SU-DHL-6 (cell line): Measurements from ENCODE around the gene RMDN3.

ENCODE experiments used
- H2AFZ ChIP-seq: fragments of 200-600 bp; sonication (generic); 2 replicates; pipeline ENCODE4 v1.6.1; 2014; ENCODE audit warnings: low read depth, mild to moderate bottlenecking, moderate library complexity, mixed read lengths, antibody characterized with exemption, low read length; ENCODE audit not compliant: severe bottlenecking
- H3F3A ChIP-seq: fragments of 200-600 bp; shearing (Covaris generic); 2 replicates; pipeline ENCODE4 v1.6.0; 2016; ENCODE audit warnings: antibody characterized with exemption, mild to moderate bottlenecking; ENCODE audit not compliant: insufficient read depth
- H3K27ac ChIP-seq: fragments of 200-600 bp; sonication (generic); 2 replicates; pipeline ENCODE4 v1.5.1; 2016; ENCODE audit warnings: low read depth, mild to moderate bottlenecking, low read length, moderate library complexity, mixed read lengths
- H3K27me3 ChIP-seq: fragments of 200-600 bp; sonication (generic), shearing (Covaris generic); 2 replicates; pipeline ENCODE4 v1.6.0; 2014; ENCODE audit warnings: mild to moderate bottlenecking, low read length
- H3K36me3 ChIP-seq: fragments of 200-600 bp; sonication (generic); 2 replicates; pipeline ENCODE4 v1.6.1; 2014; ENCODE audit warnings: mild to moderate bottlenecking, low read length, mixed read lengths
- H3K4me2 ChIP-seq: fragments of 300-600, 200-600 bp; shearing (Covaris generic), sonication (generic); 2 replicates; pipeline ENCODE4 v1.6.0; 2014; ENCODE audit warnings: low read length, low read depth, mild to moderate bottlenecking; ENCODE audit not compliant: poor library complexity, severe bottlenecking
- H3K4me3 ChIP-seq: fragments of 200-600 bp; sonication (generic); 2 replicates; pipeline ENCODE4 v1.5.1; 2014; ENCODE audit warnings: antibody characterized with exemption, low read length, mild to moderate bottlenecking, mixed read lengths; ENCODE audit not compliant: insufficient read depth, poor library complexity, severe bottlenecking
- H3K79me2 ChIP-seq: fragments of 200-600 bp; sonication (generic); 2 replicates; pipeline ENCODE4 v1.6.1; 2014; ENCODE audit warnings: mild to moderate bottlenecking, low read length, moderate library complexity; ENCODE audit not compliant: insufficient read depth
- H3K9ac ChIP-seq: fragments of 200-600 bp; sonication (generic); 2 replicates; pipeline ENCODE4 v1.7.0; 2014; ENCODE audit warnings: mild to moderate bottlenecking, low read length
- H3K9me2 ChIP-seq: fragments of 200-600 bp; sonication (generic); replicated peaks from 2 replicates; pipeline ENCODE4 v1.6.1; 2014; ENCODE audit warnings: low read length; ENCODE audit not compliant: insufficient read depth
- H3K9me3 ChIP-seq: fragments of 200-600 bp; sonication (generic); 2 replicates; pipeline ENCODE4 v1.6.1; 2014; ENCODE audit warnings: low read length, mixed read lengths; ENCODE audit not compliant: insufficient read depth
- H4K20me1 ChIP-seq: fragments of 200-600 bp; sonication (generic); 2 replicates; pipeline ENCODE4 v1.6.1; 2014; ENCODE audit warnings: low read depth, mild to moderate bottlenecking, antibody characterized with exemption, low read length, moderate library complexity, mixed read lengths
- CTCF ChIP-seq: fragments of 200-600 bp; sonication (generic); IDR thresholded peaks from one replicate; pipeline ENCODE4 v1.5.1; 2017; ENCODE audit warnings: antibody characterized with exemption, mild to moderate bottlenecking, low read length, moderate library complexity; ENCODE audit not compliant: insufficient read depth, poor library complexity, severe bottlenecking
- EZH2phosphoT487 ChIP-seq: fragments of 200-600 bp; sonication (generic), shearing (Covaris generic); conservative IDR thresholded peaks from 2 replicates; pipeline ENCODE4 v1.6.1; 2018; ENCODE audit warnings: mild to moderate bottlenecking, antibody characterized with exemption, low read length, moderate library complexity, mixed read lengths

The RMDN3 gene

GRCh38 chr15:40739854-40740253 lies 15.2 kb downstream of the RMDN3 start:
- H3K27me3 ChIP-seq, result no peaks in the 10 kb centered on the region
- no peak overlapping the region for H3K9ac ChIP-seq
- H3K9me2 ChIP-seq, result no peaks in the 10 kb centered on the region
- no peaks in the 10 kb centered on the region for H4K20me1 ChIP-seq
- H3K79me2 ChIP-seq, result no peaks in the 10 kb centered on the region
- TF ChIP-seq EZH2phosphoT487 (no peak), CTCF (no peak)
- peaks cover 8% of the 10 kb centered on the region; the same call in 1 of the 2 replicates for H3F3A ChIP-seq
- no peak overlapping the region for H3K4me3 ChIP-seq
- no peak overlapping the region for H3K4me2 ChIP-seq
- H3K27ac ChIP-seq, result no peak overlapping the region
- H3K36me3 ChIP-seq, result peaks cover 12% of the 10 kb centered on the region; the same call in 1 of the 2 replicates
- no peak overlapping the region for H2AFZ ChIP-seq
- H3K9me3 ChIP-seq, result no peaks in the 10 kb centered on the region

- Histone ChIP-seq H3K36me3 (peaks cover 18% of the 10 kb centered on the region; the same call in 1 of the 2 replicates), H4K20me1 (no peaks in the 10 kb centered on the region), H3K9me2 (no peaks in the 10 kb centered on the region), H2AFZ (no peak overlapping the region), H3F3A (peaks cover 15% of the 10 kb centered on the region; the same call in 1 of the 2 replicates), H3K9me3 (no peaks in the 10 kb centered on the region), H3K27me3 (no peaks in the 10 kb centered on the region), H3K4me3 (no peak overlapping the region), H3K27ac (no peak overlapping the region), H3K79me2 (no peaks in the 10 kb centered on the region), H3K9ac (no peak overlapping the region), H3K4me2 (no peak overlapping the region)
- TF ChIP-seq EZH2phosphoT487 (no peak), CTCF (no peak)
Measured at GRCh38 chr15:40739047-40739446, 16.0 kb downstream of the RMDN3 start.

GRCh38 chr15:40737048-40737447 lies 18.0 kb downstream of the RMDN3 start:
- H3K9me2 ChIP-seq, result no peaks in the 10 kb centered on the region
- H2AFZ ChIP-seq, result no peak overlapping the region
- H3K4me3 ChIP-seq, result no peak overlapping the region
- no peaks in the 10 kb centered on the region for H3K27me3 ChIP-seq
- H3K36me3 ChIP-seq, result peaks cover 18% of the 10 kb centered on the region; the same call in 1 of the 2 replicates
- no peak overlapping the region for H3K27ac ChIP-seq
- no peaks in the 10 kb centered on the region for H4K20me1 ChIP-seq
- peaks cover 16% of the 10 kb centered on the region; the same call in 1 of the 2 replicates for H3F3A ChIP-seq
- H3K4me2 ChIP-seq, result no peak overlapping the region
- H3K9ac ChIP-seq, result no peak overlapping the region
- H3K9me3 ChIP-seq, result no peaks in the 10 kb centered on the region
- no peak for TF ChIP-seq CTCF
- H3K79me2 ChIP-seq, result no peaks in the 10 kb centered on the region

DNA sequence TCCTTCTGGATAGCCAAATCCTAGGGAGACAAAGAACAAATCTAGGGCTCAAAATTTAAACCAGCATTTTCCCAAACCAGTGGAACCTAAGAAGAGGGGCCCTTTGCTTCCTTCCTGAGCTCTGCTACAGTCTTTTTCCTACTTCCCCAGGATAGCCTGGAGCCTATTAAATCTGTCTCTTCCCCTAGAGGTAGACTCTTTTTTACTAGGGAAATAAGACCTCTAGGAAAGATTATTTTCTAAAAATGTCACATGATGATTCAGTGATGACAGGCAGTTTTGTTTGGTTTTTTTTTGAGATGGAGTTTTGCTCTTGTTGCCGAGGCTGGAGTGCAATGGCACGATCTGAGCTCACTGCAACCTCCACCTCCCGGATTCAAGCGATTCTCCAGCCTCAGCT lies 18.5 kb downstream of the RMDN3 start:
- Histone ChIP-seq H3K27ac (no peak overlapping the region), H3K79me2 (no peaks in the 10 kb centered on the region), H3K9ac (no peak overlapping the region), H3K36me3 (peaks cover 19% of the 10 kb centered on the region; the same call in 1 of the 2 replicates), H3K27me3 (no peaks in the 10 kb centered on the region), H3K4me2 (no peak overlapping the region), H4K20me1 (no peaks in the 10 kb centered on the region), H3K9me3 (no peaks in the 10 kb centered on the region), H2AFZ (no peak overlapping the region), H3K4me3 (no peak overlapping the region), H3F3A (peaks cover 16% of the 10 kb centered on the region; the same call in 1 of the 2 replicates), H3K9me2 (no peaks in the 10 kb centered on the region)
- TF ChIP-seq CTCF, result no peak
- TF ChIP-seq EZH2phosphoT487, result no peak
